Stomach (tissue), 4 donors: ENCODE results near the gene ACP1.
A peak's percentile ranks its signal among the peaks of the same experiment; 100 is the strongest.

Experiments used
- CTCF ChIP-seq, 7 experiments: fragments of 450-650 bp in 4 of 7; fragments of 200-600 bp in 3 of 7; sonication (generic) in 3 of 7; IDR thresholded peaks; one replicate each; pipeline ENCODE4 v1.5.1; 2016 to 2019; ENCODE audit warnings: antibody characterized with exemption in 7 of 7, control low read depth in 2 of 7, mild to moderate bottlenecking in 1 of 7
- POLR2A ChIP-seq, 4 donors: fragments of 450-650 bp; IDR thresholded peaks; one replicate each; pipeline ENCODE4 v1.6.1; 2016; ENCODE audit warnings: antibody characterized with exemption in 4 of 4, control low read depth in 2 of 4, mild to moderate bottlenecking in 1 of 4, moderate library complexity in 1 of 4

GRCh38 chr2:263774-264492 is 814 bp upstream of the ACP1 start, which contains the start of gene SH3YL1:
- peak in 2 of 4 donors; percentile 8 to 79 for TF ChIP-seq POLR2A (IDR thresholded peaks at IDR 0.05)
- TF ChIP-seq CTCF (IDR thresholded peaks at IDR 0.05), result no peak
